Lower leg skin (tissue), 3 donors: Measurements from ENCODE around the gene SMIM33.

ENCODE experiments used
- CTCF ChIP-seq, 3 donors: fragments of 450-650 bp; IDR thresholded peaks; one replicate each; pipeline ENCODE4 v1.5.1; 2016; ENCODE audit warnings: antibody characterized with exemption in 3 of 3, mild to moderate bottlenecking in 3 of 3, moderate library complexity in 2 of 3
- POLR2A ChIP-seq, 2 donors: fragments of 450-650 bp; IDR thresholded peaks; one replicate each; pipeline ENCODE4 v1.6.1; 2016 to 2017; ENCODE audit warnings: antibody characterized with exemption in 2 of 2, mild to moderate bottlenecking in 1 of 2, moderate library complexity in 1 of 2

GRCh38 chr5:139474890-139475791, 4.3 kb downstream of the SMIM33 start:
- TF ChIP-seq CTCF (IDR thresholded peaks at IDR 0.05) (no peak), POLR2A (IDR thresholded peaks at IDR 0.05) (no peak)
